ENCODE measurements around the gene MRNIP.
A peak's percentile ranks its signal among the peaks of the same experiment; 100 is the strongest.

Gene MRNIP

DNA sequence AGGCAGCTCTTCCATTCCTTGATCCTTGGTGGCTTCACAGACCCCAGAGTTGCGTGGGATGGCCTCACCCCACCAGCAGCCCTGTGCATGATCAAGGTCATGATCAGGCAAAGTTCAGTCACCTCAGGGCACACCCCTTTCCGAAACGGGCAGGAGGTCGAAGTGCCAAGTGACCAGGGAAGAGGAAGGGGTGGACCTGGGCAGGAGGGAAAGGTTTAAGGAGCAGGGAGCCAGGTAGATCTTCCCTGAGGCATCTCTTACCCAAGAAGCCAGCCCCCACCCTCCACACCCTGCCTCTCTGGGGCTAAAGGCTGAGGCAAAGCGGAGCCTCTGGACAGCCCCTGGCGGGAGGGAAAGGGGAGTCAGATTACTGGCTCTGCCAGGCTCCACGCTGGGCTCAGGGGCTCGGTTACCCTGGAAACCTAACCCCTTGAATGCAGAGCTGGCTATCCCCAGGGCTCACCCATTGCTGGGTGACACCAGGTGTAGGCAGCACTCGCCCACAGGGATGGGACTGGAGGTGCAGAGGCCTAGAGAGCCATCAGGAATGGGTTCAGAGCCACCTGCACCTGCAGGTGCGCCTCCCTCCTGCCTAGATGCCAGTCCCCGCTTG, 55.6 kb downstream of the MRNIP start:
- Histone ChIP-seq H3K27me3 (ENCODE audit: control insufficient read depth, insufficient read depth, low read length) (no peaks in the 10 kb centered on the region), H3K4me1 (peaks cover 11% of the 10 kb centered on the region), H3K4me3 (ENCODE audit: low read depth, low read length) (no peak overlapping the region), H3K9ac (no peak overlapping the region), H3K9me3 (ENCODE audit: control insufficient read depth, low read length) (no peaks in the 10 kb centered on the region), H3K36me3 (ENCODE audit: control insufficient read depth, insufficient read depth, low read length) (no peaks in the 10 kb centered on the region), H3K4me2 (ENCODE audit: low read length) (no peak overlapping the region), H2AFZ (no peak overlapping the region), H3K79me2 (peaks cover 27% of the 10 kb centered on the region), H3K27ac (no peak overlapping the region)
- TF ChIP-seq, protein P1, sequence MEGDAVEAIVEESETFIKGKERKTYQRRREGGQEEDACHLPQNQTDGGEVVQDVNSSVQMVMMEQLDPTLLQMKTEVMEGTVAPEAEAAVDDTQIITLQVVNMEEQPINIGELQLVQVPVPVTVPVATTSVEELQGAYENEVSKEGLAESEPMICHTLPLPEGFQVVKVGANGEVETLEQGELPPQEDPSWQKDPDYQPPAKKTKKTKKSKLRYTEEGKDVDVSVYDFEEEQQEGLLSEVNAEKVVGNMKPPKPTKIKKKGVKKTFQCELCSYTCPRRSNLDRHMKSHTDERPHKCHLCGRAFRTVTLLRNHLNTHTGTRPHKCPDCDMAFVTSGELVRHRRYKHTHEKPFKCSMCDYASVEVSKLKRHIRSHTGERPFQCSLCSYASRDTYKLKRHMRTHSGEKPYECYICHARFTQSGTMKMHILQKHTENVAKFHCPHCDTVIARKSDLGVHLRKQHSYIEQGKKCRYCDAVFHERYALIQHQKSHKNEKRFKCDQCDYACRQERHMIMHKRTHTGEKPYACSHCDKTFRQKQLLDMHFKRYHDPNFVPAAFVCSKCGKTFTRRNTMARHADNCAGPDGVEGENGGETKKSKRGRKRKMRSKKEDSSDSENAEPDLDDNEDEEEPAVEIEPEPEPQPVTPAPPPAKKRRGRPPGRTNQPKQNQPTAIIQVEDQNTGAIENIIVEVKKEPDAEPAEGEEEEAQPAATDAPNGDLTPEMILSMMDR (IDR thresholded peaks at IDR 0.05) = no peak

DNA sequence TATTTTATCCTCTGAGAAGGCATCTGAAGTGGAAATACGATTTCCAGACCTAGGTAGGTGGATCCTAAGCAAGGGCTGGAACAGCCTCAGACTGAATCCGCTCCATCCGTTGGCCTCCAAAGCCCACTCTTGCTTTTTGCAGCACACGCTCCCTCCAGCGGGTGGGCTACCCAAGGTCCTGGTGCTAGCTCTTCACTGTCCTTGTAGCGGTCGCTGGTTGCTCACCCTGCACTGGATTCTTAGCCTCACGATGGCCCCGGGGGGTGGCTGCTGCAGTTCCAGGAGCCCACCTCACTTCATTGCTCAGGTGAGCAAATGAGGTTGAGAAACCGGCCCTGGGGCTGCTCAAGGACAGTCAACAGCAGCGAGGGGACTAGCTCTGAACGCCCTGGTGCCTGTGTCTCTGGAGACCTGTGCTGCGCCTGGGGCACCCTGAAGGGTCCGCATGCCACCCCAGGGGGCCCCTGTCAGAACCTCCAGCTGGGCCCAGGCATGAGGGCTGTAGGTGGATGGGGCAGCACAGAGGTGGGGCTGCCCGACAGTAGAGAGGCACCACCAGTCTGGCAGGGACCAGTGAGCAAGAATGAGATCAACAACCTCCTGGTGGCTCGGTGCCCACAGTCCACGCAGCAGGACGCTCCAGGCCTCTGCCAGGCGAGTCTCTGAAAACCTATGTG, 56.3 kb downstream of the MRNIP start:
- H3K4me3 ChIP-seq (ENCODE audit: low read depth, low read length) = no peak overlapping the region
- peaks cover 11% of the 10 kb centered on the region for H3K4me1 ChIP-seq
- no peak overlapping the region for H3K9ac ChIP-seq
- no peaks in the 10 kb centered on the region for H3K9me3 ChIP-seq (ENCODE audit: control insufficient read depth, low read length)
- no peak overlapping the region for H2AFZ ChIP-seq
- no peaks in the 10 kb centered on the region for H3K36me3 ChIP-seq (ENCODE audit: control insufficient read depth, insufficient read depth, low read length)
- H3K27me3 ChIP-seq (ENCODE audit: control insufficient read depth, insufficient read depth, low read length) = no peaks in the 10 kb centered on the region
- peaks cover 27% of the 10 kb centered on the region for H3K79me2 ChIP-seq
- no peak overlapping the region for H3K4me2 ChIP-seq (ENCODE audit: low read length)
- TF ChIP-seq, protein P1 (IDR thresholded peaks at IDR 0.05) = no peak
- no peak overlapping the region for H3K27ac ChIP-seq

DNA sequence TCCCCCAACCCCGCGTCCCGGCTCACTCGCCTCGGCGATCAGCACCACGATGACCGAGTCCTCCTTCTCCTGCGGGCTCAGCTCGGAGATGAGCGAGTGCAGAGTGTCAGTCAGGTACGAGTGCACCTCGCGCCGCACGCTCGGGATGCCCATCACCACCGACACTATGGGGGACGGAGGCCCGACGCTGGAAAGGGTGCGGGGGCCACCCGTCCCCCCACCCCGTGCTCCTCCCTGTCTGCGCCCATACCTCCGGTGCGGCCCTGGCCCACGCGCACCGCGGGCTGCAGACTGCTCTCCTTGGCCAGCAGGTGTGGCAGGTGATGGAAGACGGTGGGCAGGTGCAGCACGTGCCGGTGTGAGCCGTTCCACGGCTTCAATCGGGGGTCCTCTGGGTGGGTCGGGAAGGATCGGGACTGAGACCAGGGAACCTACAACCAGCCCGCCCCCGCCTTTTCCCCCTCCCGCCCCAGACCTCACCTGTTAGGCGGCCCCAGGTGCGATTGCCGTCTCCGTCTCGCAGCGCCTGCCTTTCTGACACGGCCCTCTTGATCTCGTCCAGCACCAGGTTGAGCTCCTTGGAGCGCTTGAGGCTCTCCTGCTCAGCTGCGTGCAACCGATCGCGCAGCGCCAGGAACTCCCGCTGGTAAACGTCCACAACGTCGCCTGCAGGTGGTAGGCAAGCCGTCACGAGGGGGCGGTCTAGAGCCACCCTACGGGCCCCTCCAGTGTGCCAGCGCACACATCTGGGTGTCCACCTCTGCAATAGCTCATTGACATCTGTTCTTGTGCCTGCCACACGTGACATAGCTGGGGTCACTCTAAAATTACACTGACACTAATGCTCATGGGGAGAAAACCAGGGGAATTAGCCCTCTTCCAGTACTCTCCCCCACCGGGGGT, 57.1 kb downstream of the MRNIP start:
- Histone ChIP-seq H3K4me3 (ENCODE audit: low read depth, low read length) (no peak overlapping the region), H3K36me3 (ENCODE audit: control insufficient read depth, insufficient read depth, low read length) (no peaks in the 10 kb centered on the region), H3K79me2 (peaks cover 27% of the 10 kb centered on the region), H3K4me1 (peaks cover 11% of the 10 kb centered on the region), H3K27me3 (ENCODE audit: control insufficient read depth, insufficient read depth, low read length) (no peaks in the 10 kb centered on the region), H3K4me2 (ENCODE audit: low read length) (no peak overlapping the region), H3K9me3 (ENCODE audit: control insufficient read depth, low read length) (no peaks in the 10 kb centered on the region), H3K27ac (no peak overlapping the region), H3K9ac (no peak overlapping the region), H2AFZ (no peak overlapping the region)
- TF ChIP-seq, protein P1 (IDR thresholded peaks at IDR 0.05) = peak; percentile 87

DNA sequence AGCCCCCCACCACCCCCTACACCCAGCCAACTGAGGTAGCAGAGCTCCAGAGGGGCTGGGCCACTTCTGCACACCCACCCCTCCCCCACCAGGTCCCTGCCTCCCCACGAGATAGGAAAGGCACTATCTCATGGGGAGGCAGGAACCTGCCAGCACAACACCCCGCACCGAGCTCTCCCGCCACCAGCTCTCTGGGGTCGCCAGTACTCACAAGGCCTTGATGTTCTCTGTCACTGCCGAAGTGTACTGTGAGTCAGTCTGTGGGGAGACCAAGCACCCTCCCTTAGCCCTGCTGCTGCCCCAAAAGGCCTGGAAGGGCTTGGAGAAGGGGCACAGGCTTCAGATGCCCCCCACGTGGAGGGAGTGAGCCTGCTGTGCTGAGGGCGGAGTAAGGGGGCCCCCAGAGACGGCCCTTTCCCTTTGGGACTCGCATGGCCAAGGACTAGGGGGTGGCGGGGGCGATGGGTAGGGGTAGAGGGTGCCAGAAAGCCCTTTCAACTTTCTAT, 57.9 kb downstream of the MRNIP start:
- no peak overlapping the region for H2AFZ ChIP-seq
- no peaks in the 10 kb centered on the region for H3K36me3 ChIP-seq (ENCODE audit: control insufficient read depth, insufficient read depth, low read length)
- no peaks in the 10 kb centered on the region for H3K9me3 ChIP-seq (ENCODE audit: control insufficient read depth, low read length)
- no peak overlapping the region for H3K4me3 ChIP-seq (ENCODE audit: low read depth, low read length)
- no peak overlapping the region for H3K9ac ChIP-seq
- no peaks in the 10 kb centered on the region for H3K27me3 ChIP-seq (ENCODE audit: control insufficient read depth, insufficient read depth, low read length)
- no peak overlapping the region for H3K27ac ChIP-seq
- TF ChIP-seq, protein P1 (IDR thresholded peaks at IDR 0.05) = no peak
- no peak overlapping the region for H3K4me2 ChIP-seq (ENCODE audit: low read length)
- H3K4me1 ChIP-seq = peaks cover 11% of the 10 kb centered on the region
- peaks cover 27% of the 10 kb centered on the region for H3K79me2 ChIP-seq

Measured in parathyroid adenoma (tissue), 2 donors.